MCF 10A (cell line): ENCODE data around the gene MAP4. TPM values are rescaled to one million over a fixed set of nuclear protein-coding genes. Genes with fewer than 3 reads are reported as not detected.

Experiments
- BruUV-seq: library from RNA; stranded (reverse); fragments of 400-500 nt; replicated peaks from 2 replicates; lab custom pipeline; 2021; lab: Mats Ljungman, UMichigan
- CTCF ChIA-PET: fragments of 300-600 bp; sonication (Branson Sonifier 250); formaldehyde crosslinking; extraction: SDS; loops from one replicate; lab custom pipeline; 2021; ENCODE audit warnings: antibody characterized with exemption, inconsistent platforms; lab: Yijun Ruan, JAX
- POLR2A ChIA-PET: fragments of 300-600, 350-650 bp; sonication (Branson Sonifier 250); formaldehyde crosslinking; extraction: SDS; loops from one replicate; lab custom pipeline; 2020; ENCODE audit warnings: antibody characterized with exemption, inconsistent platforms; lab: Yijun Ruan, JAX
- DNase-seq: peaks from one replicate; pipeline ENCODE4 v3.0.0-alpha.2; 2018; ENCODE audit not compliant: unreplicated experiment
- H3K27ac Mint-ChIP-seq: one replicate; pipeline ENCODE4 v1.8.0; 2022; ENCODE audit warnings: mild to moderate bottlenecking, low read depth, mixed read lengths; ENCODE audit not compliant: unreplicated experiment
- H3K27me3 Mint-ChIP-seq: one replicate; pipeline ENCODE4 v1.8.0; 2022; ENCODE audit warnings: mixed read lengths; ENCODE audit not compliant: insufficient read depth, unreplicated experiment
- H3K36me3 Mint-ChIP-seq: one replicate; pipeline ENCODE4 v1.8.0; 2022; ENCODE audit warnings: mild to moderate bottlenecking, moderate library complexity, mixed read lengths; ENCODE audit not compliant: insufficient read depth, unreplicated experiment
- H3K4me1 Mint-ChIP-seq: one replicate; pipeline ENCODE4 v1.8.0; 2022; ENCODE audit warnings: mixed read lengths; ENCODE audit not compliant: insufficient read depth, unreplicated experiment
- H3K4me3 Mint-ChIP-seq: one replicate; pipeline ENCODE4 v1.8.0; 2022; ENCODE audit warnings: mild to moderate bottlenecking, moderate library complexity, mixed read lengths; ENCODE audit not compliant: unreplicated experiment
- H3K9me3 Mint-ChIP-seq: one replicate; pipeline ENCODE4 v1.8.0; 2022; ENCODE audit warnings: mixed read lengths; ENCODE audit not compliant: unreplicated experiment
- CTCF ChIP-seq: fragments of 200-600 bp; IDR thresholded peaks from one replicate; pipeline ENCODE4 v1.8.0; 2022; ENCODE audit warnings: antibody characterized with exemption, mild to moderate bottlenecking; ENCODE audit not compliant: unreplicated experiment
- intact Hi-C: fragments of 100-400 bp; cut with micrococcal nuclease; formaldehyde crosslinking; loops from 2 replicates; pipeline ENCODE4 v1.14.1; 2022
- total RNA-seq: library from RNA; stranded (reverse); gene quantifications from 2 replicates; pipeline ENCODE4 v1.2.3, GENCODE V29; 2022

The MAP4 gene
- total RNA-seq, 1 experiment from 2014 or later, result 217 TPM

- intact Hi-C loops, result no loop called here
- CTCF ChIA-PET, result interaction anchor here (0.6 kb wide), 1 partner anchor 99 kb away, joined by 4 read pairs; no protein-coding TSS in a partner anchor
- peaks cover 6% of the 10 kb centered on the region for H3K36me3 Mint-ChIP-seq
- no peaks in the 10 kb centered on the region for H3K27me3 Mint-ChIP-seq
- POLR2A ChIA-PET, result interaction anchor here (0.6 to 1.2 kb wide), 2 partner anchors 29 to 219 kb away, joined by 3 read pairs; partner anchors contain the start of gene ZNF589
- H3K4me3 Mint-ChIP-seq, result no peak overlapping the region
- no peak overlapping the region for H3K27ac Mint-ChIP-seq
- H3K4me1 Mint-ChIP-seq, result peaks cover 29% of the 10 kb centered on the region
- TF ChIP-seq CTCF, result no peak
- DNase-seq, result no peak
- no peaks in the 10 kb centered on the region for H3K9me3 Mint-ChIP-seq
- no TSS peak for BruUV-seq
Measured at GRCh38 chr3:48022178-48022577, 6.0 kb upstream of the MAP4 start.

- Mint-ChIP-seq H3K9me3 (no peaks in the 10 kb centered on the region), H3K27me3 (no peaks in the 10 kb centered on the region), H3K4me1 (peaks cover 33% of the 10 kb centered on the region), H3K36me3 (peaks cover 6% of the 10 kb centered on the region), H3K4me3 (no peak overlapping the region), H3K27ac (peak overlapping the region; percentile 57)
- DNase-seq, result peak; percentile 68
- ChIA-PET POLR2A (interaction anchor here (0.7 to 1.3 kb wide), 5 partner anchors 15 to 194 kb away, joined by 3 to 7 read pairs (median 4); no protein-coding TSS in a partner anchor), CTCF (interaction anchor here (0.6 to 1.2 kb wide), 2 partner anchors 122 to 132 kb away, joined by 3 to 4 read pairs; no protein-coding TSS in a partner anchor)
- TF ChIP-seq CTCF, result no peak
- no TSS peak for BruUV-seq
- intact Hi-C loops, result loop anchor here (10.0 kb wide), 1 partner anchor 66 kb away; no protein-coding TSS in a partner anchor
Measured at GRCh38 chr3:48018841-48019240, 2.6 kb upstream of the MAP4 start.

- TF ChIP-seq CTCF, result no peak
- Mint-ChIP-seq H3K4me1 (peaks cover 40% of the 10 kb centered on the region), H3K36me3 (no peaks in the 10 kb centered on the region), H3K4me3 (no peak overlapping the region), H3K9me3 (no peaks in the 10 kb centered on the region), H3K27ac (peak overlapping the region; percentile 59), H3K27me3 (no peaks in the 10 kb centered on the region)
- intact Hi-C loops, result loop anchor here (10.0 kb wide), 1 partner anchor 69 kb away; no protein-coding TSS in a partner anchor
- BruUV-seq, result no TSS peak
- POLR2A ChIA-PET, result interaction anchor here (0.7 to 3.2 kb wide), 2 partner anchors 74 to 120 kb away, joined by 3 to 14 read pairs; no protein-coding TSS in a partner anchor
- CTCF ChIA-PET, result no interaction called here
- no peak for DNase-seq
Measured at GRCh38 chr3:48015431-48016180, 610 bp downstream of the MAP4 start.

GRCh38 chr3:48014358-48014757 lies 1.9 kb downstream of the MAP4 start:
- Mint-ChIP-seq H3K36me3 (no peaks in the 10 kb centered on the region), H3K4me3 (no peak overlapping the region), H3K27ac (peak overlapping the region; percentile 63), H3K27me3 (no peaks in the 10 kb centered on the region), H3K4me1 (peaks cover 40% of the 10 kb centered on the region), H3K9me3 (no peaks in the 10 kb centered on the region)
- intact Hi-C loops, result loop anchor here (10.0 kb wide), 1 partner anchor 70 kb away; no protein-coding TSS in a partner anchor
- DNase-seq, result no peak
- ChIA-PET CTCF (interaction anchor here (0.6 to 2.0 kb wide), 5 partner anchors 20 to 849 kb away, joined by 3 to 9 read pairs (median 3); no protein-coding TSS in a partner anchor), POLR2A (interaction anchor here (3.2 kb wide), 1 partner anchor 75 kb away, joined by 14 read pairs; no protein-coding TSS in a partner anchor)
- no peak for TF ChIP-seq CTCF
- no TSS peak for BruUV-seq
